ENCODE data around the gene ITIH3.

GRCh38 chr3:52844290-52844975 lies 49.8 kb downstream of the ITIH3 start:
- TF ChIP-seq POLR2A (IDR thresholded peaks at IDR 0.05): no peak
- TF ChIP-seq CTCF (IDR thresholded peaks at IDR 0.05): no peak

Measured in Peyer's patch (tissue), 4 donors.